HG03039 (cell line): Measurements from ENCODE around the gene FGF18.

Experiments used
- ATAC-seq: cut with Tn5 transposase; IDR thresholded peaks from one replicate; pipeline ENCODE4 v1.9.1; 2021; ENCODE audit warnings: mild to moderate bottlenecking, moderate library complexity; ENCODE audit not compliant: unreplicated experiment

Gene FGF18

GRCh38 chr5:171438738-171439137 lies 19.3 kb downstream of the FGF18 start:
- ATAC-seq = no peak

DNA sequence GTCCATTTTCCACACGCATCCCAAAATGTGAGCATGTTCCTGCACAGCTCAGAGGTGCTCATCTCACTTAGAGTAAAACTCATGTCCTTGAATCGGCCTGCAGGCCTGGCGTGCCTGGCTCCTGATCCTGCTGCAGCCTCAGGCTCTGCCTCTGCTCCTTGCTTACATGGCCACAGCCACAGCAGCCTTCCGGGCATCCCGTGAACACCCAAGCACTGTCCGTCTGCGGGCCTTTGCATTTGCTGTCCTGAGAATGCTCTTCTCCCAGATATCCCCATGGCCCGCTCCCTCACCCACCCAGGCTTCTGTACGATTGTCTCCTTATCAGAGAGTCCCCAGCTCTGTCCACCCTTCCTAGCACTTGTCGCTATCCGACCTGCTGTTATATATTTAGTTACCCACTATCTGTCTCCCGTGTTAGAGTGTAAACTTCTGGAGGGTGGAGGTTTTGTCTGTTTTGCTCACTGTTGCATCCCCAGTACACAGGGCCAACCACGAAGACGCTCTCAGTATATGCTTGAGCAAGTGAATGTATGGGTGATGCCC lies 21.9 kb downstream of the FGF18 start:
- no peak for ATAC-seq

- no peak for ATAC-seq
Observed at GRCh38 chr5:171442287-171443042, 23.0 kb downstream of the FGF18 start.

DNA sequence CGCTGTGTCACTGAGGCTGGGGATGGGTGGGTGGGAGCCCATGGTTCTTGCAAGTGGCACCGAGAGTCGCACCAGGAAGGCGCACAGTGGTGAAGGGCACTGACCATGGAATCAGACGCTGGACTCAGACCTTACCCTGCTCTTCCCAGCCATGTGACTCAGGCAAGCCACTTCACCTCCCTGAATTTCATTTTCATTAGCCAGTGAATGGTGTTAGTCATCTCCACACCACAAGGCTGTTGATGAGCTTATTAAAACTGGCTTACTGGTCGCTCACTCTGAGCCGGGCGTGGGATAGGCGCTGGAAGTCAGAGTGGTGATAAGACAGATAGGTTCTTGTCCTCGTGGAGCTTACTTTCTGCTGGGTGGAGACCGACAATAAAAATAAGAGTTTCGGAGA lies 25.1 kb downstream of the FGF18 start:
- ATAC-seq = no peak

- no peak for ATAC-seq
Observed at GRCh38 chr5:171445644-171446516, 26.4 kb downstream of the FGF18 start.

- ATAC-seq = no peak
Observed at GRCh38 chr5:171447226-171447625, 27.8 kb downstream of the FGF18 start.

DNA sequence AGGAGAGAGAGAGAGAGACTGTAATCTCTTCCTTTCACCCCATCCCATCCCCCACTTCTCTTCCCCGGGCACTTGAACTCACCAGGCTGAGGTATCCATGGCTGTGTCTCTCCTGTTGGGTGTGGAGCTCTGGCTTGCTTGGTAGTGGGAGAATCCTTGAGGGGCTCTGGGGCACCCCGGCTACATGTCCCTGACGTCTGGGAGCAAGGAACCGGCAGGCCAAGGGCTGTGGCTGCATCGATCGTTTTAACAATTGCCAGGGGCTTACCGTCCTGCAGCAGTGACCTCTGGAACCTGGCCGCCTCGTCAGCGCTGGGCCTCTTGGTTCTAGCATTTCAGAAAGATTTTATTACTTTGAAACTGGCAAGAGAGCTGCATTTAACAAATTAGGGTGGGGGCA lies 30.0 kb downstream of the FGF18 start:
- no peak for ATAC-seq

GRCh38 chr5:171450423-171451331 lies 31.2 kb downstream of the FGF18 start:
- no peak for ATAC-seq

GRCh38 chr5:171451421-171451820 lies 32.0 kb downstream of the FGF18 start:
- ATAC-seq = no peak

- ATAC-seq = no peak
Observed at GRCh38 chr5:171453056-171453725, 33.7 kb downstream of the FGF18 start.

GRCh38 chr5:171453988-171454387 lies 34.5 kb downstream of the FGF18 start:
- no peak for ATAC-seq

DNA sequence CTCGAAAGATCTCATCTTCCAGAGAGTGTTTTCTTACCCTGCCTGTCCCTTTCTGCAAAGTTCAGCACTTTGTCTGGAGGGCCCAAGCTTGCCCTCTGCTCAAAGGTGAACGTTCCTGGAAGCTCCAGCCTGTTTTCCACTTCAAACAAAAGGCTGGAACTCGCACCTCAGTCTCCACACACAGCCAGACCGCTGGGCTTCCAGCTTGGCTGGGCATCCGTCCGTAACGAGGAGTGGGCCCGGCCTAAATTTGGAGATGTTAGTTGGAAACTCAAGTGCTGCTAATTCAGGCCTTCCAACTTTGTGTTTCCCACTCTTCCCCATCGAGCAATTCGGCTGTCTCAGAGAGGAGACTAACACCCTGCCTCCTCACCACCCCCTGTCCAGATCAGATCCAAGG lies 35.1 kb downstream of the FGF18 start:
- no peak for ATAC-seq

DNA sequence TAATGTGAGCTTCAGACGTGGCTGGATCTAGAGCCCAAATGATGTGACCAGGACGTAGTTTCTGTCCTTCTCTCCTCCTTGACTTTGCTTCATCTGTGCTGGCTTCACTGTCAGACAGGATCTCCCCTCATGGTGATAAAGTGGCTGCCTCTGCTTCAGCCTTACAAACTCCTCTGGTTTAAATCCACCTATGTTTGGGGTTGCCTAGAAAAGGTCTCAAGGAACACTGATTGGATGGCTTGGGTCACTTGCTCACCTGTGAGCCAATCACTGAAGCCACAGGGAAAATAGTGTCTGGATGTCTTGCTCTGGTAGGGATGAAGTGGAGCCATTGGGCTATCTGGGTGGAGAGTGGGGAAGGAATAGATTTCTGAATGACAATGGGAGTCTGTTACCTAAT lies 36.1 kb downstream of the FGF18 start:
- ATAC-seq = no peak

DNA sequence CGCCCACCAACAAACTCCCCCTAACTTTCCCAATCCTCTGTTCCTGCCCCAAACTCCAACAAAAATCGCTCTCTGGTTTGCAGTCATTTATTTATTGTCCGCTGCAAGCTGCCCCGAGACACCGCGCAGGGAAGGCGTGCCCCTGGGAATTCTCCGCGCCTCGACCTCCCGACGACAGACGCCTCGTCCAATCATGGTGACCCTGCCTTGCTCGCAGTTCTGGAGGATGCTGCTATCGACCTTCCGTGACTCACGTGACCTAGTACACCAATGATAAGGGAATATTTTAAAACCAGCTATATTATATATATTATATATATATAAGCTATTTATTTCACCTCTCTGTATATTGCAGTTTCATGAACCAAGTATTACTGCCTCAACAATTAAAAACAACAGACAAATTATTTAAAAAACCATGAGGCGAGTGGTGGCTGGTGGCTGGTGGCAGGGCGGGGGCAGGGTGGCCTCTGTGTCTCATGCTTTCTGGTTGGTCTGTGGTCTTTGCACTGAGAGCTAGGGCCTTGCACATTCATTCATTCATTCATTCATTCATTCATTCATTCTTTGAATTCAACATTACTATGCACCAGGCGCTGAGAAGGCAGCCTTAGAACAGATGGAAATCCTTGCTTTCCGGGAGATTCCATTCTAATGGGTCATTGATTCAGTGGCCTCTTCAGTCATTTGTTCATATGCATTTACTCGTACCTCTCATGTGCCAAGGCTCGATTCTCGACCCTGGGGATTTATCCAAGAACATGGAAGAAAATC lies 37.9 kb downstream of the FGF18 start:
- ATAC-seq = no peak

GRCh38 chr5:171459839-171460238 lies 40.4 kb downstream of the FGF18 start:
- no peak for ATAC-seq

- no peak for ATAC-seq
Observed at GRCh38 chr5:171462136-171462927, 42.9 kb downstream of the FGF18 start.

- ATAC-seq = no peak
Observed at GRCh38 chr5:171462928-171463861, 43.7 kb downstream of the FGF18 start.

DNA sequence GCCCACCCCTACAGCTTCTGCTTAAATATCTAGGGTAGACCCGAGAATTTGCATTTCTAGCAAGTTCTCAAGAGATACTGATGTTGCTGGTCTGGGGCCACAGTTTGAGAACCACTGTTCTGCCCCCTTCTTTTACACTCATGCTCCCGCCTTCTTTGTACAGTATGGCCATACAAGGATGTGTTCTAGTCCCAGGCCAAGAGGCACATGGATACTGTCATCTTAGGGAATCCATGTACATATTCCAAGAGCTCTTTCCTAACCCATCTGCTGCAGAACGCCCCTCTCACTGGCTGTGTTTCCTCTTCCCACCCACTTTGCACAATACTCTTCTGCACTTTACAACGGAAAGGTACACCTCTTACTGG lies 44.4 kb downstream of the FGF18 start:
- no peak for ATAC-seq
